ENCODE results near the gene PARP16.
A peak's percentile ranks its signal among the peaks of the same experiment; 100 is the strongest.

PARP16 gene, protein sequence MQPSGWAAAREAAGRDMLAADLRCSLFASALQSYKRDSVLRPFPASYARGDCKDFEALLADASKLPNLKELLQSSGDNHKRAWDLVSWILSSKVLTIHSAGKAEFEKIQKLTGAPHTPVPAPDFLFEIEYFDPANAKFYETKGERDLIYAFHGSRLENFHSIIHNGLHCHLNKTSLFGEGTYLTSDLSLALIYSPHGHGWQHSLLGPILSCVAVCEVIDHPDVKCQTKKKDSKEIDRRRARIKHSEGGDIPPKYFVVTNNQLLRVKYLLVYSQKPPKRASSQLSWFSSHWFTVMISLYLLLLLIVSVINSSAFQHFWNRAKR

GRCh38 chr15:65286704-65287519 lies at the start of gene PARP16:
Gene PARP16, minus strand, starts transcription at chr15:65286883. Its CDS starts 457 bp downstream, at chr15:65286426.
- DNase-seq (ENCODE audit: low spot score): peak; percentile 97

DNA sequence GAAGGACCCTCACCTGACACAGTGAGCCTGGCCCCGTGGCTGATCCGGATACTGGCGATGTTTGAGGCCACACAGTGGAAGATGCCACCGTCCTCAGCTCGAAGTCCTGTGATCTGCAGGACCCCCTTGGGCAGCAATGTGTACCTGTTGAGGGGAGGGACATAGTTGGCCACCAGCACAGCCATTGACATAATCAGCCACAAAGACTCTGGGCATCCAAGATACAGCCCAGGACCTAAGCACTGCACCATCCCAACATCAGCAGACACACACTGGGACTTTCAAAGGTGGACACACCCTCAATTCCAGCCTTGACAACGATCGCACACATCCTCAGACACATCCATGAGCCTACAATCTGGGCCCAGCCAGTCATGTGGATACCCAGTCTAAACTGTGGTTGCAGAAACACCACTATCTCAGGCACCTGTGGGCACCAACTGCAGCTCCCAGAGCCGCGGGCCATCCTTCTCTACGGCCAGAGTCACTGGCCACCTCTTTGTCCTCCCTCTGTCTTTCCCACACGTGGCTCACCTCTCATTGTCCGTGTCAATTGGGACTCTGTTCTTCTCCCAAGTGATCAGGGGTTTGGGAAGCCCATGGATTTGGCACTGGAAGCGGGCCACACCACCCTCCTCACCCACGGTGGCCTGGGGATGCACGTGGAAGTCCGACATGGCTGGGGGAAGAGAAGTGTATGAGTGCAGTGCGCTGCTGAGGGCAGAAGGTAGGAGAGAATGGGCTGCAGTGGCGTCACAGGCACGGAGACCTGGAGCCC lies 48.8 kb upstream of the PARP16 start:
- DNase-seq (ENCODE audit: low spot score): no peak

GRCh38 chr15:65334586-65335231 lies 48.0 kb upstream of the PARP16 start:
- DNase-seq (ENCODE audit: low spot score): no peak

GRCh38 chr15:65333856-65334255 lies 47.2 kb upstream of the PARP16 start:
- DNase-seq (ENCODE audit: low spot score): no peak

- DNase-seq (ENCODE audit: low spot score): no peak
These were observed 46.6 kb upstream of the PARP16 start for GRCh38 chr15:65333148-65333820.

DNA sequence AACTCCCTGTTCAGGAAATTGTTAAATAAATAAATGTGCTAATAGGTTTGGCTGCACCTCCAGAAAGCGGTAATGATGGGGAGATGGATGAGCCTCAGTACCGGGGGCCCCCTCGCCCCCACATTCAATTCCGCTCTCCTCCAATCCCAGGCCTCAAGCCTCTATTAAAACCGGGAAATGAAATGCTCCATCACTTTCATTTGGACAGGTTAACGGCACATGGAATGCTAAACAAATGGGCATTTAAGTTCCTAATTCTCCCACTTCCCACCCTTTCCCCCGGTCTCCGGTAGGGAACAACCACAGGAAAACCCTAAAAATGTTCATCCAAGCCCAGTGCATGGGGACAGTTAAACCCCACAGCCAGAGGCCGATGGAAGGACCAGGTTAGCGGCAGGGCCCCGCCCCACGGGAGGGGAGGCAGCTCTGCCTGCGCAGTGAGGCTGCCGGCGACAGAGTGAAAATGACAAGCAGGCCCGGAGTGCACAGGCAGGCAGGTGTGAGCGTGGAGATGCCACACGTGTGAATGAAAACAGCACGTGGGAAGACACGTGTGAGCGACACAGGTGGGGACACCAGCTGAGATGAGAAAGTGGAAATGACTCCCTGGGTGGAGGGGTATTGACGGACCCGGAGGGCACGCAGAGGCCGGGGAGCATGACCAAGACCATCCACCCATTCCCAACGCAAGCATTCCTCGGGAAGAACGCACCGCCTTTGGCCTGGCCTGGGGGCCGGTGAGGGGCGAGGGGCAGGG lies 45.9 kb upstream of the PARP16 start:
- no peak for DNase-seq (ENCODE audit: low spot score)

- DNase-seq (ENCODE audit: low spot score): no peak
These were observed 45.1 kb upstream of the PARP16 start for GRCh38 chr15:65331811-65332210.

GRCh38 chr15:65330934-65331645 lies 44.4 kb upstream of the PARP16 start:
- no peak for DNase-seq (ENCODE audit: low spot score)

- DNase-seq (ENCODE audit: low spot score): no peak
These were observed 43.5 kb upstream of the PARP16 start for GRCh38 chr15:65329984-65330735.

DNA sequence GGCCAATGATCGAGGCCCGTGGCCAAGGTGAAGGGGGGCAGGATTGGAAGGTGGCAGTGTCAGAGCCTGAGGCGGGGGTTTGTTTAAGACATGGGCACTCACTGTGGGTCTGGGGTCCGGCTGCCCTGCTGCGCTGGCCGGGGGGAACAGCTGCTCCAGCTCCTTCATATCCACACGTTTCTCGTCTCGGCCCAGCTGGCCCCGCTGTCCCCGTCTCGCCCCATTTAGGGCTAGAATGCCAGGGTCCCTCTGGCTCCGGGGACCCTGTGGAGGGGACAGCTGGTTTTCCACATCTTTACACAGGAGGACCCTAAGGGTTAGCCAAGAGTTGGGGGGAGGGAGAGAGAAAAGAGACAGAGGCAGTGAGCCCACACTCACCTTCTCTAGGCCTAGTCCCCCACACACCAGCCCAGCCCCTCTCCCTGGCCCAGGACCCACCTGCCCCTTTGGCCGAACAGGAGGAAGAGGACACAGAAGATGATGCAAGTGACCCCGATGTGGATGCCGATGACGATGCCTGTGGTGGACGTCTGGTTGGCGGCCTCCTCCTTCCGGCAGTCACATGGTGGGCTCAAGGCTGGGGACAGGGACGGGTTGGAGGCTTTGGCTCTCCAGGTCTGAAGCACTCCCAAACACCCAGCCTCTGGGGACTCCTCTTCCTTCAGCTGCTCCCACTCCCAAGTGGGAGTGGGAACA lies 42.8 kb upstream of the PARP16 start:
- no peak for DNase-seq (ENCODE audit: low spot score)

GRCh38 chr15:65328506-65329287 lies 42.0 kb upstream of the PARP16 start:
- no peak for DNase-seq (ENCODE audit: low spot score)

DNA sequence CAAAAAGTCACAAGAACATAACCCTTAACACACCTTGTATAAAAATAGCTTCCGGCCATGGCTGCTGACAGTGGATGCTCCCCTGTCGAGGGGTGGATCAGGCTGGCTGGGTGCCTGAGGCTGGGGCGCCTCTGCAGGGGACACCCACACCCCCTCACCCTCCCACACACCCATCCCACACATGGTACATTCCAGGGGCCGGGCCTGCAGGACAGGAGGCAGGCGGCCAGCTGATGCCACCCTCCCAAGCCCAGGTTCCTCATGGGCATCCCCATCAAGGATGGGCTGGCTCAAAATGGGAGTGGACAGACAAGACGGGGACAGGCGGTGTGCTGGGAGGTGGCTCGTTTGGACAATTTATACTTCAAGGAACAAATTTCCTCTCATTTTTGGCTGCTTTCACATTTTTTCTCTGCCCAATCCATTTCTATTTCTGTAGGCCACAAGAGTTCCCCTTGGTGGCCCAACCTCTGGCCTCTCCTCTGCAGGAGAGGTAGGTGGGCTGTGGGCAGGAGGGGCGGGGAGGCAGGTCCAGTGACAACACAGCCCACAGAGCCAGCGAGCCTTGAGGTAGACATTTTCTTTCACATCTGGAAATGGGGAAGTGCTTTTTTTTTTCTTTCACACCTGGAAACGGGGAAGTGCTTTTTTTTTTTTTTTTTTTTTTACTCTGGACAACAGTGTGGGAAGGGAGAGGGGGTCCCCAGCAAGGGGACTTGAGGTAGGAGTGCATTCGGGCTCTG lies 41.1 kb upstream of the PARP16 start:
- DNase-seq (ENCODE audit: low spot score): no peak

GRCh38 chr15:65326818-65327217 lies 40.1 kb upstream of the PARP16 start:
- no peak for DNase-seq (ENCODE audit: low spot score)

- DNase-seq (ENCODE audit: low spot score): peak; percentile 43
These were observed 39.4 kb upstream of the PARP16 start for GRCh38 chr15:65326117-65326526.

- DNase-seq (ENCODE audit: low spot score): peak; percentile 59
These were observed 36.4 kb upstream of the PARP16 start for GRCh38 chr15:65323071-65323511.

- peak; percentile 90 for DNase-seq (ENCODE audit: low spot score)
These were observed 32.2 kb upstream of the PARP16 start for GRCh38 chr15:65318870-65319356.

DNA sequence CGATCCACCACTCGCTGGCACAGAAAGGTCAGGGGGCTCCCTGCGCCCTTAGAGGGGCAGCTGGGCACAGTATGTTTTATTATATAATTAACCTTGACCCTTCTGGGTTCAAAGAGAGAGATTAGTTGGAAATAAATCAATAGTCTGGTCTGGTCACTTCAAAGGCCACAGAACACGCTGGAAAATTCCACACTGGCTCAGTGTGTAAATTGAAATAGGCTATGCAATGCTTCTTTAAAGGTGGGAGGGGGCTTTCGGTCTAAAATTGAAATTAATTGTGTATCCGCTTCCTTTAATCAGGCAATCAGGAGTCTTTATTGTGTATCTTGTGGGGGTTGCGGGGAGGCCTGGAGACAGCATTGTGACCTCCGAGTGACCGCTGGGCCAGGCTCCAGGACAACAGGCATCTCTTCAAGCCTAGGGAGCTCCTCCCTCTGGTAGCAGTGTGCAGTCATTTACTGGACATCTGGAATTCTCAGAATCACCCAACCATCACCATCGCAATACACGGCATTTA lies 25.8 kb upstream of the PARP16 start:
- DNase-seq (ENCODE audit: low spot score): peak; percentile 70
